HepG2 (cell line): Measurements from ENCODE around the gene ADGRB3. TPM values are rescaled to one million over a fixed set of nuclear protein-coding genes. Genes with fewer than 3 reads are reported as not detected.

Experiments used
- ATAC-seq: fragments of 200-7000 bp; cut with Tn5 transposase; 3 replicates; pipeline ENCODE4 v1.9.1; 2020; ENCODE audit warnings: mild to moderate bottlenecking, moderate library complexity
- BruUV-seq: library from RNA; stranded (reverse); fragments of 400-500 nt; replicated peaks from 2 replicates; lab custom pipeline; 2021; lab: Mats Ljungman, UMichigan
- CTCF ChIA-PET: fragments of 300-600 bp; formaldehyde crosslinking; extraction: SDS; loops from one replicate; lab custom pipeline; 2021; ENCODE audit warnings: low total read pairs, inconsistent platforms, low intra/inter-chr PET ratio; lab: Yijun Ruan, JAX
- POLR2A ChIA-PET: fragments of 350-600 bp; sonication (Branson Sonifier 250); formaldehyde crosslinking; loops from one replicate; lab custom pipeline; 2020; ENCODE audit warnings: antibody characterized with exemption, inconsistent platforms; lab: Yijun Ruan, JAX
- DNase-seq: peaks from one replicate; pipeline ENCODE4 v3.0.0-alpha.2; 2015; ENCODE audit warnings: low spot score
- FAIRE-seq: peaks from 3 replicates; lab custom pipeline; 2011; peaks lifted over from hg19 to GRCh38; lab: Jason Lieb, UNC
- H2AFZ ChIP-seq: one replicate; pipeline ENCODE4 v1.6.1; 2011; ENCODE audit warnings: low read length, inconsistent platforms
- H3K27ac ChIP-seq: fragments of 300-600 bp; 3 replicates; pipeline ENCODE4 v1.8.0; 2011; ENCODE audit warnings: mixed run types, mild to moderate bottlenecking, mixed read lengths, low read length, inconsistent platforms; ENCODE audit not compliant: insufficient read depth; ENCODE audit errors: extremely low read length
- H3K27me3 ChIP-seq, 2 experiments: fragments of 200-600 bp in 1 of 2; 2 replicates in 1 of 2; 3 replicates in 1 of 2; pipeline versions ENCODE4 v1.6.0 to v1.8.0; 2011; ENCODE audit warnings: low read length in 2 of 2, mild to moderate bottlenecking in 2 of 2, moderate library complexity in 2 of 2, inconsistent platforms in 1 of 2; ENCODE audit not compliant: insufficient read depth in 2 of 2, control insufficient read depth in 1 of 2
- H3K36me3 ChIP-seq, 2 experiments: fragments of 200-600 bp in 1 of 2; replicated peaks in 1 of 2; 2 replicates in 1 of 2; 3 replicates in 1 of 2; pipeline versions ENCODE4 v1.5.1 to v1.8.0; 2011; ENCODE audit warnings: low read length in 2 of 2, inconsistent platforms in 1 of 2; ENCODE audit not compliant: insufficient read depth in 2 of 2, control insufficient read depth in 1 of 2
- H3K4me1 ChIP-seq: 2 replicates; pipeline ENCODE4 v1.5.1; 2012; ENCODE audit warnings: low read length, inconsistent platforms; ENCODE audit not compliant: insufficient read depth
- H3K4me2 ChIP-seq: 2 replicates; pipeline ENCODE4 v1.6.0; 2011; ENCODE audit warnings: low read depth, low read length, inconsistent platforms
- H3K4me3 ChIP-seq, 3 experiments: fragments of 200-600 bp in 1 of 3; sonication (generic), shearing (Covaris generic) in 1 of 3; replicated peaks in 1 of 3; 2 replicates each; pipeline ENCODE4 v1.5.1; 2011 to 2016; ENCODE audit warnings: low read length in 3 of 3, inconsistent platforms in 2 of 3, low read depth in 2 of 3, mild to moderate bottlenecking in 2 of 3, control low read depth in 1 of 3, mixed read lengths in 1 of 3; ENCODE audit not compliant: insufficient read depth in 1 of 3
- H3K79me2 ChIP-seq: one replicate; pipeline ENCODE4 v1.6.1; 2011; ENCODE audit warnings: low read length, inconsistent platforms; ENCODE audit not compliant: insufficient read depth
- H3K9ac ChIP-seq: 2 replicates; pipeline ENCODE4 v1.6.0; 2011; ENCODE audit warnings: mild to moderate bottlenecking, low read depth, low read length, inconsistent platforms; ENCODE audit not compliant: insufficient read depth
- H3K9me3 ChIP-seq: 2 replicates; pipeline ENCODE4 v1.5.1; 2012; ENCODE audit warnings: mild to moderate bottlenecking, low read length
- H4K20me1 ChIP-seq: 2 replicates; pipeline ENCODE4 v1.6.0; 2011; ENCODE audit warnings: inconsistent platforms, mild to moderate bottlenecking, low read length, moderate library complexity; ENCODE audit not compliant: insufficient read depth
- GFI1 ChIP-seq: sonication (generic); formaldehyde crosslinking; IDR thresholded peaks from 2 replicates; pipeline ENCODE4 v1.5.0; 2020; ENCODE audit warnings: missing genetic modification reagents, mild to moderate bottlenecking, borderline replicate concordance
- NCOR1 ChIP-seq: fragments of 200-600 bp; sonication (generic); IDR thresholded peaks from 2 replicates; pipeline ENCODE4 v1.7.0; 2017; ENCODE audit warnings: antibody characterized with exemption, low read length, borderline replicate concordance
- PHB2 ChIP-seq: fragments of 450-650 bp; IDR thresholded peaks from 2 replicates; pipeline ENCODE4 v1.6.1; 2018; ENCODE audit not compliant: partially characterized antibody
- PHF5A ChIP-seq: IDR thresholded peaks from one replicate; pipeline ENCODE4 v1.6.1; 2018; ENCODE audit warnings: low read depth, missing genetic modification reagents; ENCODE audit not compliant: unreplicated experiment
- SRSF1 ChIP-seq: fragments of 200-400 bp; formaldehyde crosslinking; optimal IDR thresholded peaks from 2 replicates; pipeline ENCODE3; 2017; ENCODE audit warnings: mild to moderate bottlenecking, low read depth, low read length, moderate library complexity
- SRY ChIP-seq: sonication (generic); formaldehyde crosslinking; IDR thresholded peaks from 2 replicates; pipeline ENCODE4 v1.8.0; 2022; ENCODE audit warnings: mild to moderate bottlenecking, missing genetic modification reagents
- ZNF292 ChIP-seq: sonication (generic); formaldehyde crosslinking; IDR thresholded peaks from 2 replicates; pipeline ENCODE4 v1.8.1; 2022; ENCODE audit warnings: mild to moderate bottlenecking, low read depth, missing genetic modification reagents, borderline replicate concordance
- ZNF329 ChIP-seq: sonication (generic); formaldehyde crosslinking; IDR thresholded peaks from 2 replicates; pipeline ENCODE4 v1.9.0; 2021; ENCODE audit warnings: low read depth, mild to moderate bottlenecking, missing genetic modification reagents
- ZNF841 ChIP-seq: sonication (generic); formaldehyde crosslinking; IDR thresholded peaks from 2 replicates; pipeline ENCODE4 v1.8.1; 2023; ENCODE audit warnings: missing genetic modification reagents, borderline replicate concordance
- ZSCAN21 ChIP-seq: sonication (generic); formaldehyde crosslinking; IDR thresholded peaks from 2 replicates; pipeline ENCODE4 v1.8.0; 2022; ENCODE audit warnings: mild to moderate bottlenecking, missing genetic modification reagents, moderate library complexity, borderline replicate concordance
- ZSCAN30 ChIP-seq: sonication (generic); formaldehyde crosslinking; IDR thresholded peaks from 2 replicates; pipeline ENCODE4 v1.5.0; 2020; ENCODE audit warnings: mild to moderate bottlenecking, missing genetic modification reagents
- WGBS: methylation state at CpG from one replicate; pipeline ENCODE4 v1.1.6; 2017; ENCODE audit warnings: low lambda C conversion rate; 5-methylcytosine and 5-hydroxymethylcytosine counted together
- in situ Hi-C: cut with HindIII; loops from 2 replicates; pipeline ENCODE4 v1.10.0; 2017; ENCODE audit warnings: low pct_unique_long_range_greater_than_20kb; ENCODE audit not compliant: extremely low pct_ligation_motif_present
- intact Hi-C: fragments of 100-400 bp; cut with micrococcal nuclease; formaldehyde crosslinking; loops from one replicate; pipeline ENCODE4 v1.10.0; 2022; ENCODE audit not compliant: unreplicated experiment
- polyA plus RNA-seq, 8 experiments: library from polyadenylated mRNA; depleted of rRNA in 3 of 8; stranded (reverse) in 7 of 8; unstranded in 1 of 8; fragments of >200 nt; fragmentation: Illumina TruSeq in 4 of 8; extraction: Trizol in 4 of 8; gene quantifications; 2 replicates each; pipeline versions ENCODE4 v1.2.1 to v1.2.3, GENCODE V29; 2011 to 2016; ENCODE audit warnings: low read depth in 4 of 8, missing spikeins in 1 of 8, mixed read lengths in 1 of 8; ENCODE audit not compliant: insufficient read depth in 1 of 8
- total RNA-seq, 5 experiments: library from RNA; depleted of rRNA; stranded (reverse); fragments of >200 nt; fragmentation: Illumina TruSeq; extraction: Trizol; gene quantifications; 2 replicates each; pipeline ENCODE4 v1.2.3, GENCODE V29; 2016; ENCODE audit warnings: low read depth in 1 of 5
- TF ChIP-seq, protein P1 (sequence below): sonication (generic); formaldehyde crosslinking; IDR thresholded peaks from 2 replicates; pipeline ENCODE4 v1.5.0; 2020; ENCODE audit warnings: mild to moderate bottlenecking, missing genetic modification reagents, borderline replicate concordance
- TF ChIP-seq, protein P2 (sequence below): sonication (generic); formaldehyde crosslinking; conservative IDR thresholded peaks from 2 replicates; pipeline ENCODE4 v1.5.0; 2020; ENCODE audit warnings: missing genetic modification reagents
- TF ChIP-seq, protein P3 (sequence below): sonication (generic); formaldehyde crosslinking; IDR thresholded peaks from 2 replicates; pipeline ENCODE4 v1.8.1; 2023; ENCODE audit warnings: mild to moderate bottlenecking, moderate library complexity, missing genetic modification reagents
- TF ChIP-seq, protein P4 (sequence below): sonication (generic); IDR thresholded peaks from 2 replicates; pipeline ENCODE4 v1.6.1; 2016; ENCODE audit warnings: low read depth, borderline replicate concordance
- TF ChIP-seq, protein P5 (sequence below): sonication (generic); formaldehyde crosslinking; conservative IDR thresholded peaks from 2 replicates; pipeline ENCODE4 v1.4.0; 2020; ENCODE audit warnings: missing genetic modification reagents

The ADGRB3 gene
- total and polyA plus RNA-seq, 2 of the 13 experiments (the other 11 are each of a cell fraction or from before 2014, with no cell fraction given) = not detected

DNA sequence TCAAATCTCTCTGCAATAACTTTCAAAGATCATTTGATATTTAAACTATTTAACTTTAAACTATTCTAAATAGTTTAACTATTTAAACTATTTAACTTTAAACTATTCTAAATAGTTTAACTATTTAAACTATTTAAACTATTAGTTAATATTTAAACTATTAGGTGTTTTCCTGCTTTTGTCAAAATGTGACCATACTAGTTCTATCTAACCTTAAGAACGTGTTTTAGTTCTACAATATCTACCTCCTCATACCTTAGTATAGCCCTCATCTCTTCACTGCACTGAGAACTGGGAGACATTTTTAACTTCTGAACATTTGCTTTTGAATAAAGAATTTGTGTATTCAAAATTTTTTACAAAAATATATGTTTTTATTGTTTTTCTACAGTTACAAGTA is 429.1 kb downstream of the ADGRB3 start (continued):
- TF ChIP-seq, protein P1, sequence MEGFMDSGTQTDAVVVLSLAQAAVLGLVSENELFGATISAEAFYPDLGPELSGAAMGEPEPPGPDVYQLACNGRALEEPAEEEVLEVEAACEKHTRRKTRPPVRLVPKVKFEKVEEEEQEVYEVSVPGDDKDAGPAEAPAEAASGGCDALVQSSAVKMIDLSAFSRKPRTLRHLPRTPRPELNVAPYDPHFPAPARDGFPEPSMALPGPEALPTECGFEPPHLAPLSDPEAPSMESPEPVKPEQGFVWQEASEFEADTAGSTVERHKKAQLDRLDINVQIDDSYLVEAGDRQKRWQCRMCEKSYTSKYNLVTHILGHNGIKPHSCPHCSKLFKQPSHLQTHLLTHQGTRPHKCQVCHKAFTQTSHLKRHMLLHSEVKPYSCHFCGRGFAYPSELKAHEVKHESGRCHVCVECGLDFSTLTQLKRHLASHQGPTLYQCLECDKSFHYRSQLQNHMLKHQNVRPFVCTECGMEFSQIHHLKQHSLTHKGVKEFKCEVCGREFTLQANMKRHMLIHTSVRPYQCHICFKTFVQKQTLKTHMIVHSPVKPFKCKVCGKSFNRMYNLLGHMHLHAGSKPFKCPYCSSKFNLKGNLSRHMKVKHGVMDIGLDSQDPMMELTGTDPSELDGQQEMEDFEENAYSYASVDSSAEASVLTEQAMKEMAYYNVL (CRISPR knock-in tag) = no peak
- TF ChIP-seq GFI1 (CRISPR knock-in tag) = no peak
- TF ChIP-seq SRSF1 = no peak

DNA sequence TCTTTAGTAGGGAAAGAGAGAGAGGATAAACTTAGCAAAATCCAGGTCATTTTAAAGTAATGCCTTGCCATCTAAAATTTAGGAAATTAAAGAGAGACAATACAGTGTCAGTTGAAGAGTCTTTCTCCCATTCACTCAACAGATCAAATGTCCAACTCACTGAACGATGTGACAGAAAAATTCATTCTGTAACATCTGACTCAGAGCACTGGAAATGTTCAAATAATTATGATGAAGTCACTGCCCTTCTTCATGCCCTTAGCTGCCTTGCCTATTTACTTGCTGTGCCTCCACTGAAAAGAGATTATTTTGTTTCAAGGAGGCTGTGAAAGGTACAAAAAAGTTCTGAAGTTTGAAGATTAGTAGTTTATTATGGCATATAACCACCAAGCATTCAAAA is 434.8 kb downstream of the ADGRB3 start:
- Histone ChIP-seq H4K20me1 (no peaks in the 10 kb centered on the region), H3K27ac (no peak overlapping the region), H3K79me2 (no peaks in the 10 kb centered on the region), H3K4me1 (no peaks in the 10 kb centered on the region), H3K36me3 (no peaks in the 10 kb centered on the region), H2AFZ (no peak overlapping the region), H3K9ac (no peak overlapping the region), H3K4me2 (no peak overlapping the region), H3K4me3 (no peak overlapping the region), H3K27me3 (no peaks in the 10 kb centered on the region), H3K9me3 (no peaks in the 10 kb centered on the region)
- WGBS = 0% methylated on average over 1 of the region's 1 CpG
- POLR2A ChIA-PET = no interaction called here
- DNase-seq (no peak), FAIRE-seq (no peak), ATAC-seq (no peak)
- CTCF ChIA-PET = no interaction called here
- in situ Hi-C loops = no loop called here
- no TSS peak for BruUV-seq
- intact Hi-C loops = no loop called here
- TF ChIP-seq ZNF841 (CRISPR knock-in tag) (no peak), PHB2 (no peak), ZSCAN21 (CRISPR knock-in tag) (no peak), ZNF329 (no peak), ZNF292 (CRISPR knock-in tag) (no peak), SRY (CRISPR knock-in tag) (no peak), ZSCAN30 (no peak), NCOR1 (no peak), PHF5A (CRISPR knock-in tag) (no peak)
- TF ChIP-seq, protein P2, sequence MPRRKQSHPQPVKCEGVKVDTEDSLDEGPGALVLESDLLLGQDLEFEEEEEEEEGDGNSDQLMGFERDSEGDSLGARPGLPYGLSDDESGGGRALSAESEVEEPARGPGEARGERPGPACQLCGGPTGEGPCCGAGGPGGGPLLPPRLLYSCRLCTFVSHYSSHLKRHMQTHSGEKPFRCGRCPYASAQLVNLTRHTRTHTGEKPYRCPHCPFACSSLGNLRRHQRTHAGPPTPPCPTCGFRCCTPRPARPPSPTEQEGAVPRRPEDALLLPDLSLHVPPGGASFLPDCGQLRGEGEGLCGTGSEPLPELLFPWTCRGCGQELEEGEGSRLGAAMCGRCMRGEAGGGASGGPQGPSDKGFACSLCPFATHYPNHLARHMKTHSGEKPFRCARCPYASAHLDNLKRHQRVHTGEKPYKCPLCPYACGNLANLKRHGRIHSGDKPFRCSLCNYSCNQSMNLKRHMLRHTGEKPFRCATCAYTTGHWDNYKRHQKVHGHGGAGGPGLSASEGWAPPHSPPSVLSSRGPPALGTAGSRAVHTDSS = no peak
- TF ChIP-seq, protein P3, sequence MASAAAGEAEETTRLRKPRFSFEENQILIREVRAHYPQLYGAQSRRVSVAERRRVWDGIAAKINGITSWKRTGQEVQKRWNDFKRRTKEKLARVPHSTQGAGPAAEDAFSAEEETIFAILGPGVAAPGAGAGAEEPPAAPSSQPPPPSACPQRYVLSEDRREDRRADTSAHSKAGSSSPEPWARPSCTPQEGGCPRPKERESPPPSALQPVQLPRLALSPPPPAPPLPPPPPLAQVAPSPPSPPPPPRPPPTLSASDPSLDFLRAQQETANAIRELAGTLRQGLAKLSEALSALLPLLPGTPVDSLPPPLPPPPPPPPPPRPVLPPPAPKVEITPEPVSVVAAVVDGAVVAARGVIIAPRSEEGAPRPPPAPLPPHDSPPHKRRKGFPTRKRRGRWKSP = no peak
- TF ChIP-seq, protein P4, sequence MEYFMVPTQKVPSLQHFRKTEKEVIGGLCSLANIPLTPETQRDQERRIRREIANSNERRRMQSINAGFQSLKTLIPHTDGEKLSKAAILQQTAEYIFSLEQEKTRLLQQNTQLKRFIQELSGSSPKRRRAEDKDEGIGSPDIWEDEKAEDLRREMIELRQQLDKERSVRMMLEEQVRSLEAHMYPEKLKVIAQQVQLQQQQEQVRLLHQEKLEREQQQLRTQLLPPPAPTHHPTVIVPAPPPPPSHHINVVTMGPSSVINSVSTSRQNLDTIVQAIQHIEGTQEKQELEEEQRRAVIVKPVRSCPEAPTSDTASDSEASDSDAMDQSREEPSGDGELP = no peak
- TF ChIP-seq, protein P5, sequence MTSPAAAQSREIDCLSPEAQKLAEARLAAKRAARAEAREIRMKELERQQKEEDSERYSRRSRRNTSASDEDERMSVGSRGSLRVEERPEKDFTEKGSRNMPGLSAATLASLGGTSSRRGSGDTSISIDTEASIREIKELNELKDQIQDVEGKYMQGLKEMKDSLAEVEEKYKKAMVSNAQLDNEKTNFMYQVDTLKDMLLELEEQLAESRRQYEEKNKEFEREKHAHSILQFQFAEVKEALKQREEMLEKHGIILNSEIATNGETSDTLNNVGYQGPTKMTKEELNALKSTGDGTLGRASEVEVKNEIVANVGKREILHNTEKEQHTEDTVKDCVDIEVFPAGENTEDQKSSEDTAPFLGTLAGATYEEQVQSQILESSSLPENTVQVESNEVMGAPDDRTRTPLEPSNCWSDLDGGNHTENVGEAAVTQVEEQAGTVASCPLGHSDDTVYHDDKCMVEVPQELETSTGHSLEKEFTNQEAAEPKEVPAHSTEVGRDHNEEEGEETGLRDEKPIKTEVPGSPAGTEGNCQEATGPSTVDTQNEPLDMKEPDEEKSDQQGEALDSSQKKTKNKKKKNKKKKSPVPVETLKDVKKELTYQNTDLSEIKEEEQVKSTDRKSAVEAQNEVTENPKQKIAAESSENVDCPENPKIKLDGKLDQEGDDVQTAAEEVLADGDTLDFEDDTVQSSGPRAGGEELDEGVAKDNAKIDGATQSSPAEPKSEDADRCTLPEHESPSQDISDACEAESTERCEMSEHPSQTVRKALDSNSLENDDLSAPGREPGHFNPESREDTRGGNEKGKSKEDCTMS (CRISPR knock-in tag) = no peak
